Fibroblast of pulmonary artery (primary cell): ENCODE results near the gene ZBTB7B.

Experiments
- DNase-seq: peaks from one replicate; pipeline ENCODE4 v3.0.0-alpha.2; 2010; ENCODE audit warnings: low read depth
- H3K4me3 ChIP-seq: replicated peaks from 2 replicates; pipeline ENCODE4 v1.5.1; 2011; ENCODE audit warnings: low read depth, mild to moderate bottlenecking, control low read depth, low read length, moderate library complexity
- TF ChIP-seq, protein P1 (sequence below): IDR thresholded peaks from 2 replicates; pipeline ENCODE4 v1.5.1; 2011; ENCODE audit warnings: mild to moderate bottlenecking, control low read depth, low read length, inconsistent platforms; ENCODE audit errors: missing control alignments

The ZBTB7B gene

DNA sequence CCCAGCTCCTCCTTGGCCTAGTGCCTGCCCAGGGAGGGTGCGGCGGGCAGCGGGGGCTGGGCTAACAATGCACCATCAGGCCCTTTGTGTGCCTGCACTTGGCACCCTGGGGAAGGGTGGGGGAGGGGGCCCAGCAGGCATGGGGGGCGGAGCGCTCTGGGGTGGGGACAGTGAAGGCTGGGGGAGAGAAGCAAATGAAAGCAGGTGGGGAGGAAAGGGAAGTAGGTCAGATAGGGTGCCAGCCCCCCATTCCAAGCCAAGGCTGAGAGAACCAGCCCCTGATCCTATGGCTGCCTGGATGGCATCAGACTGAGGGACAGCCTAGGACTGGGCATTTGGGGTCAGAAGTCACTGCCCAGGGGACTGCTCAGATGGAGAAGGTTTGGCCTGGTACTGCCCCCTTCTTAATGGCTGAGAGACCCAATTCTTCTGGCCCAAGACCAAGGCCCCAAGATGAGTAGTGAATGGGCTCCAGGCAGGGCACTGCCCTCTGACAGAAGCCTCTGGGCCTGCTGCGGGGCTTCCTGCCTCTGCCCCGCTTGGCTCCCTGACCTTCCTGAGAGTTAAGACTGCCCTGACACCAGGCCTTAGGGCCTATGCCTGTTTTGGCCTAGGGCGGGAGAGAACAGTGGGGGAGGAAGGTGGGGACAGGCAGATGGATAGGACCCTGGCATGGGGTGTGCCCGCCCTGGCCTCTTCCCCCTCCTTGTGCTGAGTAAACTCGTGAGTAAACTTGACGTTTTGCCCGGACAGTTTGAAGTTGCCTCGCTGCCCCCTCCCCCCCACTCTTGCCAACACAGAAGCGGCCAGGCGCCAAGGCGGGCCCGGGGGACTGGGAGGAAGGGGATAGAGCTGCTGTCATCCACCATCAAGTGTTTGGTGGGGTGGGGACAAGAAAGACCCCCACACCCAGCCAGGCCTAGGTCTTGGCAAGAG, 2.7 kb downstream of the ZBTB7B start:
- no peak for DNase-seq
- TF ChIP-seq, protein P1, sequence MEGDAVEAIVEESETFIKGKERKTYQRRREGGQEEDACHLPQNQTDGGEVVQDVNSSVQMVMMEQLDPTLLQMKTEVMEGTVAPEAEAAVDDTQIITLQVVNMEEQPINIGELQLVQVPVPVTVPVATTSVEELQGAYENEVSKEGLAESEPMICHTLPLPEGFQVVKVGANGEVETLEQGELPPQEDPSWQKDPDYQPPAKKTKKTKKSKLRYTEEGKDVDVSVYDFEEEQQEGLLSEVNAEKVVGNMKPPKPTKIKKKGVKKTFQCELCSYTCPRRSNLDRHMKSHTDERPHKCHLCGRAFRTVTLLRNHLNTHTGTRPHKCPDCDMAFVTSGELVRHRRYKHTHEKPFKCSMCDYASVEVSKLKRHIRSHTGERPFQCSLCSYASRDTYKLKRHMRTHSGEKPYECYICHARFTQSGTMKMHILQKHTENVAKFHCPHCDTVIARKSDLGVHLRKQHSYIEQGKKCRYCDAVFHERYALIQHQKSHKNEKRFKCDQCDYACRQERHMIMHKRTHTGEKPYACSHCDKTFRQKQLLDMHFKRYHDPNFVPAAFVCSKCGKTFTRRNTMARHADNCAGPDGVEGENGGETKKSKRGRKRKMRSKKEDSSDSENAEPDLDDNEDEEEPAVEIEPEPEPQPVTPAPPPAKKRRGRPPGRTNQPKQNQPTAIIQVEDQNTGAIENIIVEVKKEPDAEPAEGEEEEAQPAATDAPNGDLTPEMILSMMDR: no peak
- H3K4me3 ChIP-seq: no peak overlapping the region

DNA sequence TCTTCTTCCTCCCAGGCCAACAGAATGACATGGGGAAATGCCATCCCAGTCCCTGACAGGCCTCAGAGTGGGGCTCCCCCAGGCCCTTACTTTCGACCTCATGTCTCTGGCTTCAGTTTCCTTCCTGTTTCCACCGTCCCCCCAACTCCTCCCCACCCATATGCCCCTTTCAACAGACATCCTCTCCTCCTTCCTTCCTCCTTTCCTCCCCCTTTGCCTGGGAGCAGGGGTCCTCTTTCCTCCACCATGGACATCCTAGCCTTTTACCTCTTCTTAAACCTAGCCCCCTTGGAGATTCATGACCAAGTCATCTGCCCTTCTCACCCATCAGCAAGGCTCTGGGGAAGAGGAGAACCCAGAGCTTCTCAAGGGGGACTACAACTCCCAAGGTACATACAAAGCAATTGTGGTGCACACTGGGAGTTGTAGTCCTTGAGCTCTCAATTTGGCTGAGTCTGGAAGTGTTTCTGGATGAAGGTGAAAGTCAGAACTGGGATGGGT, 4.0 kb downstream of the ZBTB7B start:
- DNase-seq: peak; percentile 40
- TF ChIP-seq, protein P1: no peak
- no peak overlapping the region for H3K4me3 ChIP-seq

DNA sequence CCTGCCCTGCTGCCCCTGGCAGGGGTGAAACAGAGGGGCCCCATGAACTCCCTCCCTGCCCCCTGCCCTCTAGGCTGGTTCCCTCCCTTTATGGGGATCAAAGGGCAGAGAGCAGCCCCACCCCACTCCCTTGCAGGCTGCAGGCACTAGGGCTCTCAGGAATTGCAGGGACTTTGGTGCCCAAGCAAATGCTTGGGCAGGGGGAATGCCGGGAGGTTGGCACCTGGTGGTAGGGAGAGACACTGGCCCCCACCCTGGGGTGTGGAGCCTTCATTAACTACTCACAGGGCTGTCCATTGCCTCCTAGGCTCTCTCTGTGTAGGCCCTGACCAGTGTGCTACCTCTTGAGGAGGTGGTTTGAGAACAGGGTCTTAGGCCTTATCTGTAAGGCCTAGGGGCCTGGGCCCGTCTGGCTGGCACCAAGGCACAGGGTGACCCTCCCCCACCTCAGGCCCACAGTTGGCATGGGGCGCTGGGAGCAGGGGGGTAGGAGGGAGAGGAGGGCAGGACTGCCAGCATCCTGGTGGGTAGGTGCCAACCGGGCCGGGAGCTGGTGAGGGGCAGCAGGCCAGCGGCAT, 4.7 kb downstream of the ZBTB7B start:
- TF ChIP-seq, protein P1: no peak
- no peak overlapping the region for H3K4me3 ChIP-seq
- no peak for DNase-seq

DNA sequence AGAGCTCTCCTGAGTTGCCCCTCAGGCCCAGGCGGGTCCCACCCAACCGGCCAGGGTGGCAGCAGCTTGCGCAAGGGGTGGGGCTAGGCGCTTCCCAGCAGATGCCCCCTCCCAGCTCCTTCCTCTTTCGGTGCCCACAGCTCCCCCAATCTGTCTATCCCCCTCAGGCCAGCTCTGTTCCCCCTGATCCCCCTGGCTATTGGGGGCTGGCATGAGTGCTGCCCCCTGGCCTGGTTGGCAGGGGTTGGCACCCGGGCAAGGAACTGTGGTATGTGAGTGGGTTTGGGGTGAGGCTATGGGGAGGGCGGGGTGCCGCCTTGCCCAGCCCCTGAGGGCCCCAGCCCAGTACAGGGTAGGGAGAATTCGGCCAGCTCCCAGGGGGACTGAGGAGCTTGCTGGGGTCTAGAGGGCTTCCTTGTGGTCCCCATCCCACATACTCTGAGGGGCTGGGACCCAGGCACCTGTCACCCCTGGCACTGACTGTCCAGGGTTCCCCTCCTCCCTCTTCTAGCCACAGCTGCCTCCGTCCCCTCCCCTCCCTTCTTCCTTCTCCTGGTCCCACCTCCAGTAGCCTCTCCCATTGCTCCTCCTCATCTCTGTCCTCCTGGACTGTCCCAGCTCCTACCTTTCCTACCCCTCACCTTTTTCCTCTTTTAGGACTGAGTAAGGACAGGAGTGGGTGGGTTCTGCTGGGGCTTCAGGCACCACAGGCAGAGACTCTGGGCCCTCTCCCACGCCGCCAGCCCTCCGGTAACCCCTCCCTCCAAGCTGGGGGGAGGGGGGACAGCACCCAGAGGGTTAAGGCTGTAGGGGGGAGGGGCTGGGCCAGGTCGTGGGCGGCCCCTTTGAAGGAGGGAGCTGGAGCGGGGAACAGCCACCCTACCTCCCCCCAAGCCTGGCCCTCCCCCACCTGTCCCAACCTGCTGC, 5.7 kb downstream of the ZBTB7B start:
- TF ChIP-seq, protein P1: no peak
- DNase-seq: no peak
- no peak overlapping the region for H3K4me3 ChIP-seq

DNA sequence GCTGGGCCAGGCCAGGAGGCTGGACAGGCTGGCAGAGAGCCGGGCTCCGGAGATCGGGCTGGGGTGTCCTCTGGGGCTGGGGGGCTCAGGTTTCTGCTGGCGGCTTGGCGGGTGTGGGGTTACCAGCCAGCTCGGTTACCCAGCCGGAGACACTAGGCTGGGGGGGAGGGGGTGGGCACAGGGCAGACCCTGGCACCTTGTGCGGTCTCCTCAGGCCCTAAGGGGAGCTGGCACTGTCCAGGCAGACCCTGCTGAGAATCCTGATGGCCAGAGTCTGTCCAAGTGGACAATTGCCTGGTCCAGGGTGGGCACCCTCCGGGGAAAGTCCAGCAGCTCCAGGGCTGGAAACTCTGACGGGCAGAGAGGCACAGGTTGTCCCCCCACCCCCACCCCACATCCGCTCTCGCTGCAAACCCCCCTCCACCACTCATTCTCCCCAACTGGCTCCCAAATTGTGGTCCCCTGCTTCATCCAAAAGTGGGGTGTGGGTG, 6.7 kb downstream of the ZBTB7B start:
- H3K4me3 ChIP-seq: no peak overlapping the region
- TF ChIP-seq, protein P1: no peak
- no peak for DNase-seq

DNA sequence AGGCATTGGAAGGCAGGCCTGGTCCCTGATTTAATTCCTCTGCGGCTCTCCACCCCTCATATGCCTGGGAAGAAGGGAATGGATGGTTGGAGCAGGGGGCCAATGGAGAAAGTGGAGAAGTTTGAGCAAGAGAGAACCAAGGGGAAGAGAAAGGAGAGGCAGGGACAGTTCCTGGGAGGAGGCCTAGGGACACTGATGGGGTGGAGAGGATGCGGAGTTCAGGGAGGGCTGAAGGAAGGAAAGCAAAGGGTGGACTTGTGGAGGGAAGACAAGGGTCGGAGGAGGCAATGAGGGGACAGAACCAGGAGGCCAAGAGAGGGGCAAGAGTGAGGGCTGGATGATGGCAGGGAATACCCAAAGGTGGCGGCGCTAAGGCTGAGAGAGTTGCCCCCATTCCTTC, 7.1 kb downstream of the ZBTB7B start:
- no peak overlapping the region for H3K4me3 ChIP-seq
- DNase-seq: no peak
- TF ChIP-seq, protein P1: no peak
